Transverse colon (tissue), 4 donors: ENCODE results near the gene BAZ2B. TPM values are rescaled to one million over a fixed set of nuclear protein-coding genes. Genes with fewer than 3 reads are reported as not detected.

Experiments used
- DNase-seq: peaks from one replicate; pipeline ENCODE4 v3.0.0-alpha.2; 2019
- H3K27ac ChIP-seq, 4 donors: fragments of 200-600 bp; sonication (generic); 2 replicates each; pipeline ENCODE4 v1.5.1; 2016 to 2018; ENCODE audit warnings: inconsistent platforms in 4 of 4
- H3K27me3 ChIP-seq: fragments of 200-600 bp; sonication (generic); 2 replicates; pipeline ENCODE4 v1.5.1; 2017; ENCODE audit warnings: inconsistent platforms
- H3K36me3 ChIP-seq, 4 donors: fragments of 200-600 bp; sonication (generic); 2 replicates each; pipeline ENCODE4 v1.5.1; 2017 to 2019; ENCODE audit warnings: inconsistent platforms in 4 of 4
- H3K4me1 ChIP-seq, 4 donors: fragments of 200-600 bp; sonication (generic); 2 replicates each; pipeline ENCODE4 v1.5.1; 2017 to 2020; ENCODE audit warnings: inconsistent platforms in 4 of 4
- H3K4me3 ChIP-seq, 4 donors: fragments of 200-600 bp; sonication (generic); 1 replicate in 1 of 4; 2 replicates in 3 of 4; pipeline versions ENCODE4 v1.5.1 to v1.6.1; 2017 to 2019; ENCODE audit warnings: inconsistent platforms in 4 of 4
- H3K9me3 ChIP-seq, 2 donors: fragments of 200-600 bp; sonication (generic); 2 replicates each; pipeline ENCODE4 v1.5.1; 2017 to 2019; ENCODE audit warnings: inconsistent platforms in 2 of 2
- EP300 ChIP-seq: sonication (generic); formaldehyde crosslinking; IDR thresholded peaks from one replicate; pipeline ENCODE4 v1.6.1; 2017; ENCODE audit warnings: antibody characterized with exemption, low read depth
- POLR2A ChIP-seq: fragments of 450-650 bp; IDR thresholded peaks from one replicate; pipeline ENCODE4 v1.6.1; 2016; ENCODE audit warnings: antibody characterized with exemption, mild to moderate bottlenecking, moderate library complexity
- POLR2AphosphoS5 ChIP-seq, 3 donors: sonication (generic); formaldehyde crosslinking; IDR thresholded peaks; one replicate each; pipeline ENCODE4 v1.6.1; 2016; ENCODE audit warnings: antibody characterized with exemption in 3 of 3
- WGBS, 2 donors: methylation state at CpG; one replicate each; pipeline ENCODE4 v1.1.5; 2018; ENCODE audit warnings: low coverage in 1 of 2; 5-methylcytosine and 5-hydroxymethylcytosine counted together
- in situ Hi-C, 4 donors: fragments of 200-750 bp; cut with MboI; loops; one replicate each; pipeline versions ENCODE4 v1.15.0 to v1.15.1; 2017; ENCODE audit warnings: low sequenced_read_pairs in 3 of 4, low pct_ligation_motif_present in 1 of 4, low pct_unique_long_range_greater_than_20kb in 1 of 4
- intact Hi-C: fragments of 100-400 bp; cut with DNase I; formaldehyde crosslinking; loops from one replicate; pipeline ENCODE4 v1.15.1; 2023; ENCODE audit warnings: low total_unique reads
- total RNA-seq, 4 donors: library from RNA; depleted of rRNA; stranded (reverse); fragments of >200 nt; gene quantifications; one replicate each; pipeline ENCODE4 v1.1.0, GENCODE V29; 2016
- TF ChIP-seq, protein P1 (sequence below), 5 experiments: fragments of 200-600 bp in 3 of 5; fragments of 450-650 bp in 2 of 5; sonication (generic) in 3 of 5; IDR thresholded peaks; 1 replicate in 2 of 5; 2 replicates in 3 of 5; pipeline ENCODE4 v1.5.1; 2016 to 2017; ENCODE audit warnings: antibody characterized with exemption in 5 of 5, inconsistent platforms in 3 of 5, mild to moderate bottlenecking in 2 of 5, moderate library complexity in 1 of 5

BAZ2B gene
- total RNA-seq, 4 donors from 2014 or later, result 42.3 to 104 (median 81.3) TPM

DNA sequence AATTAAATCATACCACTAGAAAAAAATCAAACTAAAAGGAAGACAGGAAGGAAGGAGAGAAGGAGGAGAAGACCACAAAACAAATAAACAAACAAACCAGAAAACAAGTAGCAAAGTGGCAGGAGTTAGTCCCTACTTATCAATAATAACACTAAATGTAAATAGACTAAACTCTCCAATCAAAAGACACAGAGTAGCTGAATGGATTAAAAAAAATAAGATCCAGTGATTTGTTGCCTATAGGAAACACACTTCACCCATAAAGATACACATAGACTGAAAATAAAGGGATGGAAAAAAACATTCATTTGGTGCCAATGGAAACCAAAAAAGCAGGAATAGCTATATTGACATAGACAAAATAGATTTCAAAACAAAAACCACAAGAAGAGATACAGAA lies 23.4 kb upstream of the BAZ2B start:
- no peak for TF ChIP-seq EP300
- no peak for TF ChIP-seq POLR2AphosphoS5 (IDR thresholded peaks at IDR 0.05)
- TF ChIP-seq, protein P1, sequence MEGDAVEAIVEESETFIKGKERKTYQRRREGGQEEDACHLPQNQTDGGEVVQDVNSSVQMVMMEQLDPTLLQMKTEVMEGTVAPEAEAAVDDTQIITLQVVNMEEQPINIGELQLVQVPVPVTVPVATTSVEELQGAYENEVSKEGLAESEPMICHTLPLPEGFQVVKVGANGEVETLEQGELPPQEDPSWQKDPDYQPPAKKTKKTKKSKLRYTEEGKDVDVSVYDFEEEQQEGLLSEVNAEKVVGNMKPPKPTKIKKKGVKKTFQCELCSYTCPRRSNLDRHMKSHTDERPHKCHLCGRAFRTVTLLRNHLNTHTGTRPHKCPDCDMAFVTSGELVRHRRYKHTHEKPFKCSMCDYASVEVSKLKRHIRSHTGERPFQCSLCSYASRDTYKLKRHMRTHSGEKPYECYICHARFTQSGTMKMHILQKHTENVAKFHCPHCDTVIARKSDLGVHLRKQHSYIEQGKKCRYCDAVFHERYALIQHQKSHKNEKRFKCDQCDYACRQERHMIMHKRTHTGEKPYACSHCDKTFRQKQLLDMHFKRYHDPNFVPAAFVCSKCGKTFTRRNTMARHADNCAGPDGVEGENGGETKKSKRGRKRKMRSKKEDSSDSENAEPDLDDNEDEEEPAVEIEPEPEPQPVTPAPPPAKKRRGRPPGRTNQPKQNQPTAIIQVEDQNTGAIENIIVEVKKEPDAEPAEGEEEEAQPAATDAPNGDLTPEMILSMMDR (IDR thresholded peaks at IDR 0.05), result no peak
- no peak for TF ChIP-seq POLR2A
- in situ Hi-C loops (no loop called here), intact Hi-C loops (no loop called here)
- Histone ChIP-seq H3K36me3 (no peaks in the 10 kb centered on the region), H3K27ac (no peak overlapping the region), H3K4me3 (no peak overlapping the region), H3K4me1 (no peaks in the 10 kb centered on the region), H3K9me3 (no peaks in the 10 kb centered on the region), H3K27me3 (no peaks in the 10 kb centered on the region)
- DNase-seq, result no peak

DNA sequence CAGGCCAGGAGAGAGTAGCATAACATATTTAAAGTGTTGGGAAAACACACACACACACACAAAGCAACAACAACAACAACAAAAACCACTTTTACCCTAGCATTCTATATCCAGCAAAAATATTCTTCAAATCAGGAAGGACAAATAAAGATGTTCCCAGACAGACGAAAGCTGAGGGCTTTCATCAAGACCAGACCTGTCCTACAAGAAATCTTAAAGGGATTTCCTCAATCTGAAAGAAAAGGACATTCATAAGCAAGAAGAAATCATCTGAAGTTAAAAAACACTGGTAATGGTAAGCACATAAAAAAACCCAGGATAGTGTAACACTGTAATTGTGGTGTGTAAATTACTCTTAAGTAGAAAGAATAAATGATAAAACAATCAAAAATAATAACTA lies 22.7 kb upstream of the BAZ2B start:
- DNase-seq, result no peak
- H3K27me3 ChIP-seq, result no peaks in the 10 kb centered on the region
- no peaks in the 10 kb centered on the region for H3K36me3 ChIP-seq
- H3K4me1 ChIP-seq, result no peaks in the 10 kb centered on the region
- no peaks in the 10 kb centered on the region for H3K9me3 ChIP-seq
- in situ Hi-C loops (no loop called here), intact Hi-C loops (no loop called here)
- WGBS, 2 donors, result 90% methylated on average over 1 of the region's 1 CpG; no CpG with 5 or more reads in 1 of the 2 donors
- TF ChIP-seq POLR2AphosphoS5 (IDR thresholded peaks at IDR 0.05) (no peak), EP300 (no peak), POLR2A (no peak)
- TF ChIP-seq, protein P1 (IDR thresholded peaks at IDR 0.05), result no peak
- no peak overlapping the region for H3K27ac ChIP-seq
- no peak overlapping the region for H3K4me3 ChIP-seq

DNA sequence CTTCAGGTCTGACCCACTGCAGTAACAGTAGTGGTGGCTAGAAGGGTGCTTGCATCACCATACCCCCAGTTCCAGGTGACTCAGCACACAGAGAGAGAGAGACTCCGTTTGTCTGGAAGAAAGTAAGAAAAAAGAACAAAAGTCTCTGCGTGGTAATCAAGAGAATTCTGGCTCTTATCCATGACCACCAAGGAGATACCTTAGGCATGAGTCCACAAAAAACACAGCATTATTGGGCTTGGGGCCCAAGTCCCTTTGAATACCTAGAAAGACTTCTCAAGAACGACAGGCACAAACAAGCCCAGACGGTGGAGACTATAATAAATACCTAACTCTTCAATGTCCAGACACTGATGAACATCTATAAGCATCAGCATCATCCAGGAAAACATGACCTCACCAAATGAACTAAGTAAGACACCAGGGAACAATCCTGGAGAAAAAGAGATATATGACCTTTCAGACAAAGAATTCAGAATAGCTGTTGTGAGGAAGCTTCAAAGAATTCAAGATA lies 21.7 kb upstream of the BAZ2B start:
- no peaks in the 10 kb centered on the region for H3K9me3 ChIP-seq
- no peak overlapping the region for H3K27ac ChIP-seq
- no peak overlapping the region for H3K4me3 ChIP-seq
- H3K36me3 ChIP-seq, result no peaks in the 10 kb centered on the region
- H3K4me1 ChIP-seq, result no peaks in the 10 kb centered on the region
- TF ChIP-seq POLR2A, result no peak
- TF ChIP-seq EP300, result no peak
- TF ChIP-seq, protein P1 (IDR thresholded peaks at IDR 0.05), result no peak
- TF ChIP-seq POLR2AphosphoS5 (IDR thresholded peaks at IDR 0.05), result no peak
- intact Hi-C loops, result no loop called here
- whole genome bisulfite sequencing, 2 donors, result 83 to 94% methylated on average over 4 of the region's 4 CpGs
- in situ Hi-C loops, result no loop called here
- no peak for DNase-seq
- no peaks in the 10 kb centered on the region for H3K27me3 ChIP-seq

DNA sequence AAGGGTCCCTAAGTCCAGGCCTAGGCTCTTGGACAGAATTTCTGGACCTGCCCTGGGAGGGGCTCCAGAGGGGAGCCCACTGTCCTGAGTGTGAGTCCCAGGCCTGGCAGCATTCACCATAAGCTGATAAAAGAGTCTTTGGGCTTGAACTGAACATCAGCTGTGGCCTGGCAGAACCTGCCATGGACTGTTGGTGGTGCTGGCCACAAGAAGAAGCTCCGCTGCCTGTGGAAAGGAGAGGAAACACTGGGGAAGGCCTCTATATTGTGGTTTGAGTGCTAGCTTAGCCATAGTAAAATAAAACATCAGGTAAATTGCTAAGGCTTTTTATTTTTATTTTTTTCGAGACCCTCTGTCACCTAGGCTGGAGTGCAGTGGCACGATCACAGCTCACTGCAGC lies 20.9 kb upstream of the BAZ2B start:
- Histone ChIP-seq H3K27ac (no peak overlapping the region), H3K27me3 (no peaks in the 10 kb centered on the region), H3K36me3 (no peaks in the 10 kb centered on the region), H3K4me3 (no peak overlapping the region), H3K9me3 (no peaks in the 10 kb centered on the region), H3K4me1 (no peaks in the 10 kb centered on the region)
- TF ChIP-seq EP300 (no peak), POLR2AphosphoS5 (IDR thresholded peaks at IDR 0.05) (no peak), POLR2A (no peak)
- TF ChIP-seq, protein P1 (IDR thresholded peaks at IDR 0.05), result no peak
- in situ Hi-C loops (no loop called here), intact Hi-C loops (no loop called here)
- WGBS, 2 donors, result 94 to 98% methylated on average over 3 of the region's 3 CpGs
- DNase-seq, result no peak
